Activated T-cell treated with anti-CD3 and anti-CD28 coated beads, Interleukin-2, amount 50 U/mL, for 72 hours (primary cell): Measurements from ENCODE around the gene RNASEH1. TPM values are rescaled to one million over a fixed set of nuclear protein-coding genes. Genes with fewer than 3 reads are reported as not detected.

Source experiments
- ATAC-seq, 2 donors: fragments of 150-1000 bp; cut with Tn5 transposase; replicated peaks in 1 of 2; 2 replicates each; pipeline ENCODE4 v1.10.0; 2021; ENCODE audit warnings: moderate library complexity in 2 of 2, mild to moderate bottlenecking in 1 of 2
- DNase-seq, 2 donors: peaks; one replicate each; pipeline ENCODE4 v3.0.0; 2021 to 2022; ENCODE audit warnings: mixed read lengths in 1 of 2
- H3K27ac Mint-ChIP-seq: one replicate; pipeline ENCODE4 v1.8.0; 2022; ENCODE audit warnings: mild to moderate bottlenecking, moderate library complexity, mixed read lengths
- H3K27me3 Mint-ChIP-seq: one replicate; pipeline ENCODE4 v1.8.0; 2022; ENCODE audit warnings: low read depth, mixed read lengths
- H3K36me3 Mint-ChIP-seq, 2 donors: one replicate each; pipeline ENCODE4 v1.8.0; 2022; ENCODE audit warnings: mixed read lengths in 2 of 2, mild to moderate bottlenecking in 1 of 2; ENCODE audit not compliant: insufficient read depth in 2 of 2
- H3K4me1 Mint-ChIP-seq: one replicate; pipeline ENCODE4 v1.8.0; 2022; ENCODE audit warnings: low read depth, mixed read lengths
- H3K4me3 Mint-ChIP-seq, 2 donors: one replicate each; pipeline ENCODE4 v1.8.0; 2022; ENCODE audit warnings: mild to moderate bottlenecking in 2 of 2, mixed read lengths in 2 of 2, moderate library complexity in 2 of 2
- H3K9me3 Mint-ChIP-seq, 2 donors: one replicate each; pipeline ENCODE4 v1.8.0; 2022; ENCODE audit warnings: mixed read lengths in 2 of 2
- total RNA-seq, 2 donors: library from RNA; stranded (reverse); gene quantifications; one replicate each; pipeline ENCODE4 v1.2.3, GENCODE V29; 2022

RNASEH1 gene
- total RNA-seq, 2 donors from 2014 or later: 23.4 to 24.1 TPM

DNA sequence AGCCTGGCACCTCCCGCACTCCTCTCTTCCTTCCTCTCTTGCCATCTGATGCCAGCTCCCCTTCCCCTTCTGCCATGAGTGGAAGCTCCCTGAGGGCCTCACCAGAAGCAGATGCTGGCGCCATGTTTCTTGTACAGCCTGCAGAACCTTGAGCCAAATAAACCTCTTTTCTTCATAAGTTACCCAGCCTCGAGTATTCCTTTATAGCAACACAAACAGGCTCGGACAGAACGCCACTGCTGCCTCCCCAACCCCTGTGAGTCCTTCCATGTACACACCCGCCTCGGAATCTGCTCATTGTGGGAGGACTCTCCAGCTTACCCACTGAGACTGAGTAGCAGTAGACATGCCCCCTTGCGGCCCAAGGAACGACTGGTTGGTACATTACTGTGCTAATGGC lies 8.7 kb upstream of the RNASEH1 start:
- DNase-seq (no peak), ATAC-seq (no peak)
- H3K4me1 Mint-ChIP-seq: peaks cover 4% of the 10 kb centered on the region
- peaks cover 0 to 2% of the 10 kb centered on the region in 2 donors for H3K9me3 Mint-ChIP-seq
- peaks cover 0 to 2% of the 10 kb centered on the region in 2 donors for H3K36me3 Mint-ChIP-seq
- H3K27ac Mint-ChIP-seq: no peak overlapping the region
- no peaks in the 10 kb centered on the region for H3K27me3 Mint-ChIP-seq
- no peak overlapping the region for H3K4me3 Mint-ChIP-seq

DNA sequence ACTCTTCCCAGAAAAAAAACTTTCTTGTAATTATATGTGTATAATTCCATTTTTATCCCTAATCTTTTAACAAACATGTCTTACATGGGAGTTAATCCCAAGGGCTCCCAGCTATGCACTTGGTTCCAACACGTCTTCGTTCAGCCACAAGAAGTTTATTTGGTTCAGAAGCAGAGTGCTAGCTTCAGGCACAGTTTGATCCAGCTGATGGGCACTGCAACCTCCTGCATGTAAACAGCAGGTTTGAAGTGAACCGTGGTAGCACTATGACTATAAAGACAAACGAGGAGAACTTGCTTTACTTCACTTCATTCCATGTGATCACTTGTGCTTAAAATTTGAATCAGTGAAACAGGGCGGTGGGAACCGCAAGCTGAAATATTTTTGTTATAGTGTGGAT lies 7.0 kb upstream of the RNASEH1 start:
- Mint-ChIP-seq H3K27me3 (no peaks in the 10 kb centered on the region), H3K36me3 (peaks cover 2 to 4% of the 10 kb centered on the region in 2 donors), H3K27ac (no peak overlapping the region), H3K4me1 (peaks cover 7% of the 10 kb centered on the region), H3K9me3 (peaks cover 0 to 2% of the 10 kb centered on the region in 2 donors), H3K4me3 (no peak overlapping the region)
- ATAC-seq: no peak
- no peak for DNase-seq

DNA sequence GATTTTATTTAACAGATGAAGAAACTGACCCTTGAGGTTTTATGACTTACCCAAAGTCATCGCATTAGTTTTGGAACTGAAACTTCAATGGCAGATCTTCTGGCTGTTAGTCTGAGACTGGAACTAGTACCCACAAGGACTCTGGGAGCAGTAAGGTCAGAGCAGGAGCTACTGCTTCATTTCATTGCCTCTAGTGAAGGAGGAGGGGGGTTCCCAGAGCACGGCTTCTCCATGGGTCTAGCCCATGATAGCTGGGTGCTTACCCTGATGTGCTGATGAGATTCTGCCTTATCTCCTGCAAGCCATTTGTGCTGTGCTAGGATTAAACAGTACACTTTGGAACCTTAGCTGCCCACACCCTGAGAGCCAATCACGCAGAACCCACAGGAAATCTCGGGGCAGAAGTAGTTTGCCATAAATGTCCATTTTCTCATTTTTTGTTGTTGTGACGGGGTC lies 5.4 kb upstream of the RNASEH1 start:
- peaks cover 19% of the 10 kb centered on the region for H3K4me1 Mint-ChIP-seq
- peaks cover 0 to 2% of the 10 kb centered on the region in 2 donors for H3K9me3 Mint-ChIP-seq
- DNase-seq (no peak), ATAC-seq (no peak)
- H3K27ac Mint-ChIP-seq: peak overlapping the region; percentile 63
- no peak overlapping the region for H3K4me3 Mint-ChIP-seq
- peaks cover 2 to 7% of the 10 kb centered on the region in 2 donors for H3K36me3 Mint-ChIP-seq
- no peaks in the 10 kb centered on the region for H3K27me3 Mint-ChIP-seq

DNA sequence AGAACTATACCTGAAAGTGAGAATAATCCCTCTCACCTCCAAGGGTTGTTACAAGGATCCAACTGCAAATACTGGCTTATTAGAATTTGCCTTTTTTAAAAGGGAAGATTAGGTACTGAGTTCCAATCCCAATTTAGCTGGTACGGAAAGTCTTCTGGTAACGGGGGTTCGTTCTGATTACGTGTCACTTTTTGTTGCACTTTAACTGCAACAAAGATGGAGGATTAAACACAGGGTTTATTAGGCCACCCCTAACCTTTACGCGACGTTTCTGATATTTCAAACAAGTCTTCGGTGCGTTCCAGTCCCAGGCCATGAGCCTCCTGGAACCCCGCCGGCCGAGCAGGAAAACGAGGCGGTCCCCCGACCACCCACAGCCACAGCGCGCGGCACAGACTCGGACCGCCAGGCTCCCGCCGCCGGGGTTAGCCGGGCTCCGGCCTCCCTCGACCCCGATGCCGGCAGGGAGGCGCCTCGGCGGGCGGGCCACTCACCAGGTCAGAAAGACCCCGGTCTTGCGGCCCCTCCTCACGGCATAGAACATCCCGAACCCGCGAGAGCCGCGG lies 411 bp downstream of the RNASEH1 start:
- no peaks in the 10 kb centered on the region for H3K27me3 Mint-ChIP-seq
- peak; percentile 5 to 37 for ATAC-seq

DNA sequence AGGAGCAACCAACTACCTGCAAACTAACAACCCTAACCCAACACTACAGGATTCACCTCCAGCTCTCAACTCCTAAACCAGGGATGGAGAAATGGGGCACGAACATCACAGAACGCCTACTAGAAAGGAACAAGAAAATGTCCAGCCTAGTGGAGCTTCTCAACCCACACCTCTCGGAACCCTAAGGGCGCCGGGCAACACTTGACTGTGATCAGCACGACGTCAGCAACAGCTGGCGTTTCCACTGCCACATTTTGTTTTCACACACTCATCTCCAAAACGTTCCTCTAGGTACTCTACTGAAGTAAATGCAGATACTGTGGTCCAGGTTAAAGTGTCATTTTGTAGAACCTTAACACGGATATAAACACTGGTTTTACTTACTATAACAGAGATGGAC lies 4.2 kb downstream of the RNASEH1 start:
- Mint-ChIP-seq H3K27ac (peak overlapping the region; percentile 77), H3K4me3 (no peak overlapping the region), H3K36me3 (peaks cover 14 to 34% of the 10 kb centered on the region in 2 donors), H3K9me3 (no peaks in the 10 kb centered on the region), H3K27me3 (no peaks in the 10 kb centered on the region), H3K4me1 (peaks cover 39% of the 10 kb centered on the region)
- ATAC-seq (no peak), DNase-seq (no peak)

More for the DNA sequence above, 411 bp downstream of the RNASEH1 start:
- DNase-seq: peak in 1 of 2 donors; percentile 5
- no peaks in the 10 kb centered on the region for H3K9me3 Mint-ChIP-seq
- H3K4me3 Mint-ChIP-seq: peak overlapping the region; percentile 92 to 97
- peak overlapping the region; percentile 95 for H3K27ac Mint-ChIP-seq
- H3K36me3 Mint-ChIP-seq: peaks cover 10 to 25% of the 10 kb centered on the region in 2 donors
- peaks cover 56% of the 10 kb centered on the region for H3K4me1 Mint-ChIP-seq

DNA sequence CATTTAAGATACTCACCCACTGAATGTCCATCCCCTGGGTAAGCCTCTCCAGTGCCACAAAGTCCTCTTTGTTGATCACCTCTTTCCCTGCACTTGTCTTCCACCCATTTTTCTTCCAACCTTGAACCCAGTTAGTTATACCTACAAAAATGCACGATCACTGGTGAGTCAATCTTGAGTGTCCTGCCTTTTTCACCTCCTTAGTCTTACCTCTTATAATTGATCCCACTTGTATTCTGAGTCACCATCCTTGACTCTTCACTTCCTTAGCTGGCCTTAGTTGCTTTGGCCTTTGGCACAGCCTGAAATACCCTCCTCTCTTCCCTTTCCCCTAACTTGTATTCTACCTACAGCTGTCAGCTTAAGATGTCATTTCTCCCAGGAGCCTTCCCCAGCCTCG lies 10.2 kb downstream of the RNASEH1 start:
- H3K27me3 Mint-ChIP-seq: no peaks in the 10 kb centered on the region
- ATAC-seq: no peak
- H3K4me3 Mint-ChIP-seq: no peak overlapping the region
- no peak for DNase-seq
- no peaks in the 10 kb centered on the region for H3K4me1 Mint-ChIP-seq
- H3K9me3 Mint-ChIP-seq: no peaks in the 10 kb centered on the region
- no peak overlapping the region for H3K27ac Mint-ChIP-seq
- H3K36me3 Mint-ChIP-seq: peaks cover 23 to 43% of the 10 kb centered on the region in 2 donors

DNA sequence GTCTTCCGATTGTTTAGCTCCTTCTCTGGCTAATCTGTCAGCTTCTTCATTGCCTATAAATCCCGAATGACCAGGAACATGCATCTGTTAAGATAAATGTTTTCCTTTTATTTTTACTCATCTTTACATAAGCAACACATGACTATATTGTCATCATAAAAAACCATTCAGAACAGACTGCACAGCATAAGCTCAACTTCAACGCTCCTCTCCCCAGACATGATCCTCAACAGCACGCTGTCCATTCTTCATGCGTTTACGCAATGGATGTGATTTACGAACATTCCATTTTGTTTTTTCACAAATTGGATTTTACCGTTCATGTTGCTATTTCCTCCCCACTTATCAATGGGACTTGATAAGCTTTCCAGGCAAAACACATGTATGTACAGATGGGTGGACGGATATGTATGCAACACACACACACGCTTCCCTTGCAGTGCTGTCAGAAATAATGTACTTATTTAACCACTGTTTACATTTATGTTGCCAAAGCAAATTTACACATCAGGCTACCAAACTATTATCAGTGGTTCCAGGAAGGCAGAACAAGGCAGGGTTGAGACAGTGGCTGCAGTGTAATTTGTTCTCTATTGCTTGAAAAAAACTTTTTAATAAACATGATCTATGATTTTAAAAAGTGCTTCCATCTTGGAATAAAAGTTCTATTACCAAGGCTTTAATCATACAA lies 12.2 kb downstream of the RNASEH1 start:
- ATAC-seq (no peak), DNase-seq (no peak)
- Mint-ChIP-seq H3K27ac (peak overlapping the region; percentile 59), H3K27me3 (no peaks in the 10 kb centered on the region), H3K9me3 (no peaks in the 10 kb centered on the region), H3K4me1 (peaks cover 5% of the 10 kb centered on the region), H3K36me3 (peaks cover 21 to 51% of the 10 kb centered on the region in 2 donors), H3K4me3 (no peak overlapping the region)

DNA sequence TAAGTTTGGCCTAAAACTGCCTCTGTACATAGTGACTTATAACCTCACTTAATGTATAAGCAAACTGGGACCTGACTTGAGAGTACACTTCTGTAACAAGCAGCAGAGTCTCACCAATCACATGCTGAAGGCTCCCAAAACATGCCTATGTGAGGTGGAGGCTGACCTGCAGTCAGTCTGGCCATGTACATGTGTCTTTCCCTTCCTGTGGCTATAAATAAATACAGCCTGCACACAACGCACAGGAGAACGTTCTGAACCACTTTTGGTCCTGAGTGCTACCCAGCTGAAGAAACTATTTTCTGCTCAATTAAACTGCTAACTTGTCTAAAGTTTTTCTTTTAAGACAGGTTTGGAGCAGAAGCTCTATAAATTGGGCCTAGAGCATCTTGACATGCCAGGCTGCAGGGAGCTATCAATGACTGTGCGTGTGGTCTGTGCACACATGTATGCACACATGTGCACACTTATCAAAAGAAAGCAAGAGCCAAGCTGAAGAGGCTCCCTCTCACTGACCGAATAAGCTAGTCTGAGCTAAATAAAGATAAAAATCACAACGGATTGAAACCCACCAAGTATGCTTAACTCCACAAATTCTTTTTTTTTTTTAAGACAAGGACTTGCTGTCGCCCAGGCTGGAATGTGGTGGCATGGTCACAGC lies 15.0 kb downstream of the RNASEH1 start:
- H3K4me1 Mint-ChIP-seq: peaks cover 5% of the 10 kb centered on the region
- ATAC-seq (no peak), DNase-seq (no peak)
- no peaks in the 10 kb centered on the region for H3K9me3 Mint-ChIP-seq
- H3K27me3 Mint-ChIP-seq: no peaks in the 10 kb centered on the region
- no peak overlapping the region for H3K4me3 Mint-ChIP-seq
- H3K36me3 Mint-ChIP-seq: peaks cover 12 to 35% of the 10 kb centered on the region in 2 donors
- no peak overlapping the region for H3K27ac Mint-ChIP-seq

DNA sequence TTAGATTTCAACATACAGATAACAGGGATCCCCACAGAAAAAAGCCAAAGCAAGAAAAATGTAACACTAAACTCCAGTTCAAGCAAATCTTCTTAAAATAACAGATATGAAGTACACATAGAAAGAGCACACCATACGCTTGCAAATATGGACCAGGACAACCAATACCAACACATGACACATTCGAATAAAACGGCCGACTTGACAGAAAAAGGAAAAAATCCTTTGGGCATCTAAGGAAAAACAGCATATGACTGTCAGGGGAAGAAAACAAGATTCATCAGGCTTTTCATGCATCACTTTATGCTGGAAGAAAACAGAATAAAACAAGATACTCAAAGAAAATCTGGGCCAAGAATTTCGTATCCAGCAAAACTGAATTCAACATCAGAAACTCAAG lies 16.0 kb downstream of the RNASEH1 start:
- no peak for ATAC-seq
- DNase-seq: no peak
- H3K4me1 Mint-ChIP-seq: peaks cover 5% of the 10 kb centered on the region
- H3K4me3 Mint-ChIP-seq: no peak overlapping the region
- no peaks in the 10 kb centered on the region for H3K27me3 Mint-ChIP-seq
- peaks cover 8 to 27% of the 10 kb centered on the region in 2 donors for H3K36me3 Mint-ChIP-seq
- H3K9me3 Mint-ChIP-seq: no peaks in the 10 kb centered on the region
- H3K27ac Mint-ChIP-seq: peak overlapping the region; percentile 71

DNA sequence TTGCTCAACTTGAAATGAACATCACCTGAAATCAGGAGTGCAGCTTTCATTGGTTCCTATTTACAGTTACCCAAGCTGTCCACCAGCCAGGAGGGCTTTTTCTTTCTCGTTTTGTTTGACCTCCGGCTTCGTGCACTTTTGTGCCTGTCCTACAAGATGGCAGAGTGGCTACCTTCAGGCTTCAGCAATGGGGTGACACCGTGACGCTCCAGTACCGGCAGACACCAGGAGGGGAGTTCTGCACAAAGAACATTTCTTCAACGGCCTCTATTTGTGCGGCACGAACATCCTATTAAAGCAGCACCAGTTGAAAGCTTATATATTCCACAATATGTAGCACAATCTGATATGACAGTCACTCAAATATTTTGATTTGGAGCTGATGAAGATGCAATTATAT lies 18.3 kb downstream of the RNASEH1 start:
- DNase-seq: no peak
- ATAC-seq: no peak
- Mint-ChIP-seq H3K36me3 (peaks cover 3 to 22% of the 10 kb centered on the region in 2 donors), H3K4me3 (no peak overlapping the region), H3K9me3 (no peaks in the 10 kb centered on the region), H3K27me3 (no peaks in the 10 kb centered on the region), H3K4me1 (peaks cover 5% of the 10 kb centered on the region), H3K27ac (no peak overlapping the region)

DNA sequence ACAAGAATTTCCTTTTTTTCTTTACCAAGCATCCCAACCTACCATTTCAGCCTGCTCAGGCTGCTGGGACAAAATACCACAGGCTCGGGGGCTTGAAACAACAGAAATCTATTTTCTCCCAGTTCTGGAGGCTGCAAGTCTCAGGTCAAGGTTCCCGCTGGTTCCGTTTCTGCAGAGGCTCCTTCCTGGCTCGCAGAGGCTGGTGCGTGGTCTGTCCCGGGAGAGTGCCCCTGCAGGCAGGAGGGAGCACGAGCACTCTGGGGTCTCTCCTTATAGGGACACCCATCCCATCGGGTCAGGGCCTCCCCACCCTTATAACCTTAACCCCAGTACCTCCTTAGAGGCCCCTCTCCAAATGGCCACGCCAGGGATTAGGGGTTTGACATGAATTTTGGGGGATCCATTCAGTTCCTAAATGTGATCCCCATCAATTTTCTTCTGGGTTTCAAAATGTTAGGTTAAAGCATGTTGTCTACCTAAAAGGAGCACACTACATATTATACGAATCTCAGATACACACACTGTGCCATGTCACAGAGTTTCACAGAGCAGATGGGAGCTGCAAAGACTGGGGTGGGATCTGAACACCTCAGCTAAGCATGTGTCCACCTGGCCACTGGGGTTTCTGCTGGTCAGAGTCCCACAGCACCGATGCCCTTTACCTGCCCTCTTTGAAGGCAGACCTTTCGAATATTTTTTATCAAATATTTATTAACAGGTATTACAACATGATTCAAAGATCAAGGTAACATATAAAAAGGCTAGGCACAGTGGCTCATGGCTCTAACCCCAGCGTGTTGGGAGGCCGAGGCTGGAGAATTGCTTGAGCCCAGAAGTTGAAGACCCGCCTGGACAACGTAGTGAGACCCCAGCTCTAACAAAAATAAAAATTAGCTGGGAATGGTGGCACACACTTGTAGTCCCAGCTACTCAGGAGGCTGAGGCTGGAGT lies 21.2 kb downstream of the RNASEH1 start:
- H3K36me3 Mint-ChIP-seq: peaks cover 0 to 12% of the 10 kb centered on the region in 2 donors
- peak overlapping the region; percentile 73 to 78 for H3K4me3 Mint-ChIP-seq
- ATAC-seq: peak; percentile 68 to 76
- H3K9me3 Mint-ChIP-seq: no peaks in the 10 kb centered on the region
- peak overlapping the region; percentile 75 for H3K27ac Mint-ChIP-seq
- H3K4me1 Mint-ChIP-seq: peaks cover 3% of the 10 kb centered on the region
- H3K27me3 Mint-ChIP-seq: no peaks in the 10 kb centered on the region
- peak; percentile 12 to 45 for DNase-seq

DNA sequence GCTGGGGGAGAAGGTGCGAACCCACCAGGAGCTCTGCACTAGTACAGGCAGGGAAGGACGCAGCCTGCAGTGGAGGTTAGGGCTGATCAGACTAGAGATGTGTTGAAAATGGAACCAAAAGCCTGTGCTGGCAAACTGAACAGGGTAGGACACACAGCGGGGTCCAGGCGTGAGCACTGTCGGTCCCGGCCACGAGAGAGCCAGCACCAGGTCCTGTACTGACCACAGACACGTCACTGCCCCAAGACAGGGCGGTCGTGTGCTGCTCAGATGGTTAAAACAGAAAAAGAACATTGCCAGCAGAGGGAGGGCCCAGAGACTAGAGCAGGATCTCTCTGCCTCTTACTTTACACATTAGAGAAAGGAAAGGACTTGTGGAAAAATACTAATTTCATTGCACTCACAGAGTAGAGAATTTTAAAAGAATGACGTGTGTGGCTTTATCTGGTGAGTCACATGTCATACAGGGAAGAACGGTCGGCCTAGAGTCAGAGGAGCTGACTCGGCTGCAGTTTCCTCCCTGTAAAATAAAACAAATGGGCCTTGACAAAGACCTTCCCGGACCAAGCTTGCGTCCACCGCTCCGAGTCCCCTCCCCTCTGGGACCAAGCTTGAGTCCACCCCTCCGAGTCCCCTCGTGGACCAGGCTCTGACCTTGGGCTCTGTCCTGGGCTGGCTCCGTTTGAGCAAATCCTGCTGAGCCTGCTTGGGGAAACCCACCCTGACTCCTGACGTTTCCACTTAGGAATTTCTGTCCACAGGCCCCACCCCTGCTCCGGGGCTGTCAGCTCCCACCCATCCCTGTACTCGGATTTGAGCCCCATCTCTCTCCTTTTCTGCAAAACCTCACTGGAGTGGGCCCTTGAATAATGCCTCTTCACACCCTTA lies 22.1 kb downstream of the RNASEH1 start:
- peak; percentile 62 to 65 for ATAC-seq
- no peak for DNase-seq
- Mint-ChIP-seq H3K27ac (peak overlapping the region; percentile 75), H3K4me3 (peak overlapping the region; percentile 73 to 78), H3K36me3 (peaks cover 0 to 5% of the 10 kb centered on the region in 2 donors), H3K27me3 (no peaks in the 10 kb centered on the region), H3K4me1 (no peaks in the 10 kb centered on the region), H3K9me3 (no peaks in the 10 kb centered on the region)
